Body of pancreas (tissue), 4 donors: Measurements from ENCODE around the gene CNTNAP1. TPM values are rescaled to one million over a fixed set of nuclear protein-coding genes. Genes with fewer than 3 reads are reported as not detected.

Experiments used
- ATAC-seq: fragments of 150-250 bp; one replicate; pipeline ENCODE4 v1.9.1; 2016
- DNase-seq, 4 donors: peaks; one replicate each; pipeline ENCODE4 v3.0.0-alpha.2; 2019
- H3K27ac ChIP-seq, 4 donors: fragments of 200-600 bp; sonication (generic); 1 replicate in 3 of 4; 2 replicates in 1 of 4; pipeline versions ENCODE4 v1.5.1 to v1.6.1; 2016 to 2019; ENCODE audit warnings: mild to moderate bottlenecking in 1 of 4, mixed read lengths in 1 of 4, moderate library complexity in 1 of 4
- H3K27me3 ChIP-seq, 2 donors: fragments of 200-600 bp; sonication (generic); one replicate each; pipeline ENCODE4 v1.6.0; 2016; ENCODE audit warnings: mild to moderate bottlenecking in 1 of 2
- H3K36me3 ChIP-seq, 2 donors: fragments of 200-600 bp; sonication (generic); replicated peaks in 1 of 2; 2 replicates each; pipeline ENCODE4 v1.5.1; 2016; ENCODE audit warnings: low read depth in 2 of 2; ENCODE audit not compliant: insufficient read depth in 1 of 2
- H3K4me1 ChIP-seq: fragments of 200-600 bp; sonication (generic); one replicate; pipeline ENCODE4 v1.6.0; 2016
- H3K4me3 ChIP-seq, 2 donors: fragments of 200-600 bp; sonication (generic); 1 replicate in 1 of 2; 2 replicates in 1 of 2; pipeline ENCODE4 v1.5.1; 2016 to 2019
- H3K9me3 ChIP-seq, 3 donors: fragments of 200-600 bp; sonication (generic); 1 replicate in 2 of 3; 2 replicates in 1 of 3; pipeline ENCODE4 v1.5.1; 2016
- POLR2A ChIP-seq, 3 donors: fragments of 450-650 bp; IDR thresholded peaks; one replicate each; pipeline ENCODE4 v1.6.1; 2016; ENCODE audit warnings: antibody characterized with exemption in 3 of 3, mild to moderate bottlenecking in 2 of 3
- WGBS, 2 donors: methylation state at CpG; one replicate each; pipeline ENCODE4 v1.1.5; 2017; 5-methylcytosine and 5-hydroxymethylcytosine counted together
- intact Hi-C: fragments of 100-400 bp; cut with DNase I; formaldehyde crosslinking; loops from one replicate; pipeline ENCODE4 v1.15.1; 2023
- total RNA-seq, 2 donors: library from RNA; depleted of rRNA; stranded (reverse); fragments of >200 nt; gene quantifications; one replicate each; pipeline ENCODE4 v1.1.0, GENCODE V29; 2016
- TF ChIP-seq, protein P1 (sequence below), 7 experiments: fragments of 450-650 bp in 4 of 7; fragments of 200-600 bp in 3 of 7; sonication (generic) in 3 of 7; IDR thresholded peaks; one replicate each; pipeline ENCODE4 v1.5.1; 2016 to 2019; ENCODE audit warnings: antibody characterized with exemption in 7 of 7

Gene CNTNAP1
- total RNA-seq, 2 donors from 2014 or later, result 4.9 to 6.7 TPM

DNA sequence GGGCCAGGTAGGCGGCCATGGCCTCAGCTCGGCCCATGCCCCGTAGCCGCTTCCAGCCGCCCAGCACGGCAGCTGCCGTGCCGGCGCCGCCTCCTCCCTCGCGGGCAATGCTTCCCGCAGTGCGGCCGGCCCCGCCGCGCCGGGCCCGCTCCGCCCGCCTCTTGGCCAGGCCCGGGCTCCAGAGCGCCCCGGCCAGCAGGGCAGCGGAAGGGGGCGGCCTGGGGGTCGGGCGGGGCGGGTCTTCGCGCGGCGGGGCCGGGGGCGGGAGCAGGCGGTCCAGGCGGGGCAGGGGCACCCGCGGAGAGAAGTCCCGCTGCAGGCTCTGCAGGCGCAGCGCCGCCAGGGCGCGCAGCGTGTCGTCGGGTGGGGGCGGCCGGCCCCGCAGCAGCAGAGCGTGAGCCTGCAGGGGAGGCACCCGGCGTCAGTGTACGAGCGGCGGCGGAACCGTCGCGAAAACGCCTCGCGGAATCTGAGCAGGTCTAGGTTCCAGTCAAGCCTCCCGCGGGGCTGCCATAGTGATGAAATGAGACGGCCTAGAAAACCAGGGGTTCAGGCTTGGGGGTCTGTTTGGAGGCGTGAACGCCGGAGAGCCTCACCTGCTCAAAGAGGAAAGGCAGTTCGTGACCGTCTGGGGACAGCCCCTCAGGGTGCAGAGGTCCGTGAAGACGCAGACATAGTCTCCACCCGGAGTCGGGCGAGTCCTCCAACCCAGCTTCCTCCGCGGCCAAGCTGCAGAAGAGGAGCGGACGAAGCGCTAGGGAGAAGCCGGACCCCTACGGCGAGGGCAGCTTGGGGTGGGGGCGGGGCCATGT, 12.1 kb upstream of the CNTNAP1 start:
- whole genome bisulfite sequencing, 2 donors, result 79 to 92% methylated on average over 59 to 78 of the region's 87 CpGs
- TF ChIP-seq, protein P1, sequence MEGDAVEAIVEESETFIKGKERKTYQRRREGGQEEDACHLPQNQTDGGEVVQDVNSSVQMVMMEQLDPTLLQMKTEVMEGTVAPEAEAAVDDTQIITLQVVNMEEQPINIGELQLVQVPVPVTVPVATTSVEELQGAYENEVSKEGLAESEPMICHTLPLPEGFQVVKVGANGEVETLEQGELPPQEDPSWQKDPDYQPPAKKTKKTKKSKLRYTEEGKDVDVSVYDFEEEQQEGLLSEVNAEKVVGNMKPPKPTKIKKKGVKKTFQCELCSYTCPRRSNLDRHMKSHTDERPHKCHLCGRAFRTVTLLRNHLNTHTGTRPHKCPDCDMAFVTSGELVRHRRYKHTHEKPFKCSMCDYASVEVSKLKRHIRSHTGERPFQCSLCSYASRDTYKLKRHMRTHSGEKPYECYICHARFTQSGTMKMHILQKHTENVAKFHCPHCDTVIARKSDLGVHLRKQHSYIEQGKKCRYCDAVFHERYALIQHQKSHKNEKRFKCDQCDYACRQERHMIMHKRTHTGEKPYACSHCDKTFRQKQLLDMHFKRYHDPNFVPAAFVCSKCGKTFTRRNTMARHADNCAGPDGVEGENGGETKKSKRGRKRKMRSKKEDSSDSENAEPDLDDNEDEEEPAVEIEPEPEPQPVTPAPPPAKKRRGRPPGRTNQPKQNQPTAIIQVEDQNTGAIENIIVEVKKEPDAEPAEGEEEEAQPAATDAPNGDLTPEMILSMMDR (IDR thresholded peaks at IDR 0.05), result no peak
- peak in 1 of 3 donors; percentile 3 for TF ChIP-seq POLR2A (IDR thresholded peaks at IDR 0.05)
- no peaks in the 10 kb centered on the region for H3K27me3 ChIP-seq
- no peak overlapping the region for H3K4me3 ChIP-seq
- ATAC-seq (no peak), DNase-seq (no peak)
- H3K9me3 ChIP-seq, result no peaks in the 10 kb centered on the region
- peak overlapping the region in 1 of 4 donors; percentile 72 for H3K27ac ChIP-seq
- H3K36me3 ChIP-seq, result peaks cover 7 to 16% of the 10 kb centered on the region in 2 donors
- intact Hi-C loops, result loop anchor here (5.0 kb wide), 1 partner anchor 58 kb away; no protein-coding TSS in a partner anchor
- H3K4me1 ChIP-seq, result peaks cover 76% of the 10 kb centered on the region

DNA sequence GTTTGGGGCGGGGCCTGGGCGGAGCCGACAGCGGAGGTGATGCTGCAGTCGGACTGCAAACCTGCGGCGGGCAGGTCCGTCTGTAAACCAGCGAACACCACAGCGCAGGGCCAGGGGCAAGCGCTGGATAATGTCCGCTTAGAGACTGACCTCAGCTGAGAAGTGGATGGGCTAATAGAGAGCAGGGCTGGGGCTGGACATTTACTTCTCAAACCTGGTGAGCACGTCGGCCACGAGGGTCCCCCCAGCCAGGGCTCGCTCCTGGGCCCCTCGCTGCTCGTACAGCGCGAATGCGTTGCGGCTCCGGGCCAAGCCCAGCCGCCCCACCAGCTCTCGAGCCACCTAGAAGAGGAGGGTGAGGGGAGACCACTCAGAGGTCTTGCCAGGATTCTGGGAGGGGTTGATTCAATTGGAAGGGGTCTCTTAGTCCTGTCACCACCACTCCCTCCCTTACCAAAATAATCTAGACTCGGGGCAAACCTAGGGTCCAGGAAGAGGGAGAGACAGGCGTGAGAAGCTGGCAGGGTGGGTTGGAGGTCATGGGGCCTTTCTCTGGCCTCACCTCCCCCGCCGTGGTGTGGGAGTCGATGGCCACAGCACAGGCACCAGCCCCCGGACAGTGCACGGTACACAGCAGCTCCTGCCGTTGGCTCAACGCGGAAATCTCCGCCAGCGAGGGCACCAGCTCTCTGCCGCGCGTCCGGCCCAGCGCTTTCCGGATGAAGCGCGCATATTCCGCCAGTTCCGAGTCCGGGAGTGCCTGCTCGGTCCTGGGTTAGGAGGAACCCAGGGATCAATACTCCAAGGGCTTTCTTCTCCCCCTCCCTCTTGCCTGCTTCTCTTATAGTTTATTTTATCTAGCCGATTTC, 11.3 kb upstream of the CNTNAP1 start:
- TF ChIP-seq, protein P1 (IDR thresholded peaks at IDR 0.05), result no peak
- TF ChIP-seq POLR2A (IDR thresholded peaks at IDR 0.05), result peak in 1 of 3 donors; percentile 18
- peaks cover 80% of the 10 kb centered on the region for H3K4me1 ChIP-seq
- intact Hi-C loops, result loop anchor here (5.0 kb wide), 1 partner anchor 59 kb away; no protein-coding TSS in a partner anchor
- peaks cover 7 to 16% of the 10 kb centered on the region in 2 donors for H3K36me3 ChIP-seq
- H3K27ac ChIP-seq, result no peak overlapping the region
- no peaks in the 10 kb centered on the region for H3K9me3 ChIP-seq
- WGBS, 2 donors, result 86 to 92% methylated on average over 32 to 50 of the region's 50 CpGs
- ATAC-seq (no peak), DNase-seq (no peak)
- no peak overlapping the region for H3K4me3 ChIP-seq
- no peaks in the 10 kb centered on the region for H3K27me3 ChIP-seq

DNA sequence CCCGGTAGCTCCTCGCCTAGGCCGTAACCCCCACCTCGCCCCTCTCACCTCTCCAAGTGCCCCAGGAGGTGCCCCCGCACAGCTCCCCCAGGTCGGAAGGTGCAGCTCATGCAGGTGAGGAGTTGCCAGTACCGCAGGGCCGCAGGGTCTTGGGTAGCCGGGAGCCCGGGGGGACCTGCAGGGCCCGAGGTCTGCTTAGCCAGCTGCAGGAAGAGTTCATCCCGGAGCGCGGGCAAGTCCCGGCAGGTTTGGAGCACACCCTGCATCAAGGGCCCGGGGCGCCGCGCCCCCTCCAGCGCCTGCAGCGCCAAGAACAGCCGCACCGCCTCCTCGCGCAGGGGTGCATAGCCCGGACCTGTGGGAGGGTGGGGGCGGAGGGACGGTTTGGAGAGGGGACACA, 10.3 kb upstream of the CNTNAP1 start:
- TF ChIP-seq POLR2A (IDR thresholded peaks at IDR 0.05), result no peak
- TF ChIP-seq, protein P1 (IDR thresholded peaks at IDR 0.05), result no peak
- Histone ChIP-seq H3K9me3 (no peaks in the 10 kb centered on the region), H3K27me3 (no peaks in the 10 kb centered on the region), H3K4me3 (no peak overlapping the region), H3K36me3 (peaks cover 7 to 13% of the 10 kb centered on the region in 2 donors), H3K4me1 (peaks cover 73% of the 10 kb centered on the region), H3K27ac (no peak overlapping the region)
- DNase-seq (no peak), ATAC-seq (no peak)
- 87 to 90% methylated on average over 23 to 28 of the region's 28 CpGs for WGBS, 2 donors
- intact Hi-C loops, result loop anchor here (5.0 kb wide), 1 partner anchor 60 kb away; no protein-coding TSS in a partner anchor

DNA sequence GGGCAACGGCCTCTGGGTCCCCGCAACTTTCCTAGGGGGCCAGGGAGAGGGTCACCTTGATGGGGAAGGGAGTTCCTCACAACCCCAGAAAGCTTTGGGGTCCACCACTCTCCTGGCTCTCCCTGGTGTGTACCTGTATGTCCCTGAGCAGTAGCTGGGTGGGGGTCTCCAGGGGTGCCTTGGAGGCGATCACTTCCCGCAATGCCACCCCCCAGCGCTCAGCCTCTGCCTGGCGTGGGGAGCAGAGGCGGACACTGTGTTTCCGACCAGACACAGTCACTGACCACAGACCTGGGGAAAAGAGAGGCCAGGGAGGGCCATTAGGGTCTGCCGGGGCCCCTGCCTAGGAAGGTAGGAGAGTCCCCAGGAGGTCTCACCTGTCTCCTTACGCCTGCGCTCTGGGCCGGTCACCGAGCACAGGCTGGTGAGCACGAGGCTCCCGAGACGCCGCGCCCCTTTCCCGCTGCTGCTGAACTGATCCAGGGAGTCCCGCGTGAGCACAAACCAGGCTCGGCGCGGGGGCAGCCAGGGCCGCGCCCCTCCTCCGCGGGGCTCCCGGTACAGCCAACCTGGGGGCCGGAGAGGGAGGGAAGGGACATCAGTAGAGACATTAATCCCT, 9.0 kb upstream of the CNTNAP1 start:
- TF ChIP-seq POLR2A (IDR thresholded peaks at IDR 0.05), result no peak
- TF ChIP-seq, protein P1 (IDR thresholded peaks at IDR 0.05), result no peak
- 72% methylated on average over 30 of the region's 30 CpGs; no CpG with 5 or more reads in 1 of the 2 donors for WGBS, 2 donors
- peaks cover 7 to 13% of the 10 kb centered on the region in 2 donors for H3K36me3 ChIP-seq
- peaks cover 67% of the 10 kb centered on the region for H3K4me1 ChIP-seq
- H3K27me3 ChIP-seq, result no peaks in the 10 kb centered on the region
- DNase-seq (peak in 3 of 4 donors; percentile 33 to 52 (median 36)), ATAC-seq (no peak)
- H3K27ac ChIP-seq, result peak overlapping the region; percentile 91 to 97 (median 93)
- H3K4me3 ChIP-seq, result peak overlapping the region in 1 of 2 donors; percentile 23
- intact Hi-C loops, result loop anchor here (5.0 kb wide), 1 partner anchor 61 kb away; no protein-coding TSS in a partner anchor
- no peaks in the 10 kb centered on the region for H3K9me3 ChIP-seq
